K562 (cell line): ENCODE data around the gene POU2F1. TPM values are rescaled to one million over a fixed set of nuclear protein-coding genes. Genes with fewer than 3 reads are reported as not detected.
A peak's percentile ranks its signal among the peaks of the same experiment; 100 is the strongest.

Experiments
- CEBPG ChIP-seq, 3 experiments: fragments of 200-800 bp in 1 of 3; sonication (Bioruptor generic) in 1 of 3; sonication (generic) in 1 of 3; formaldehyde crosslinking in 1 of 3; IDR thresholded peaks in 2 of 3; conservative IDR thresholded peaks in 1 of 3; 2 replicates each; pipeline versions ENCODE4 v1.6.1 to v1.8.0; 2016 to 2022; ENCODE audit warnings: missing compliant biosample characterization in 2 of 3, missing genetic modification characterization in 2 of 3, mild to moderate bottlenecking in 1 of 3, missing genetic modification reagents in 1 of 3
- CREB1 ChIP-seq, 2 experiments: sonication (generic) in 1 of 2; formaldehyde crosslinking in 1 of 2; IDR thresholded peaks; 2 replicates each; pipeline versions ENCODE4 v1.6.1 to v1.8.0; 2012 to 2022; ENCODE audit warnings: inconsistent platforms in 1 of 2, mild to moderate bottlenecking in 1 of 2, missing genetic modification reagents in 1 of 2, moderate library complexity in 1 of 2
- CREM ChIP-seq: IDR thresholded peaks from 2 replicates; pipeline ENCODE4 v1.6.1; 2014; ENCODE audit warnings: antibody characterized with exemption, low read depth
- ELF4 ChIP-seq: fragments of 450-650 bp; formaldehyde crosslinking; IDR thresholded peaks from 2 replicates; pipeline ENCODE4 v1.4.0; 2022; ENCODE audit warnings: missing genetic modification characterization
- EP400 ChIP-seq: fragments of 450-650 bp; IDR thresholded peaks from 2 replicates; pipeline ENCODE4 v1.6.1; 2017; ENCODE audit warnings: antibody characterized with exemption, mild to moderate bottlenecking, moderate library complexity
- HDGF ChIP-seq: fragments of 450-650 bp; IDR thresholded peaks from 2 replicates; pipeline ENCODE4 v1.6.1; 2016
- HSF4 ChIP-seq: fragments of 250-450 bp; sonication (Bioruptor Pico); IDR thresholded peaks from 2 replicates; pipeline ENCODE4 v2.1.2; 2022; ENCODE audit warnings: mild to moderate bottlenecking, moderate library complexity, borderline replicate concordance
- MEF2A ChIP-seq: IDR thresholded peaks from 2 replicates; pipeline ENCODE4 v1.6.1; 2011; ENCODE audit warnings: low read depth, mild to moderate bottlenecking, low read length, moderate library complexity; ENCODE audit not compliant: control insufficient read depth
- MLX ChIP-seq, 2 experiments: fragments of 450-650 bp in 1 of 2; sonication (generic) in 1 of 2; formaldehyde crosslinking; conservative IDR thresholded peaks; 2 replicates each; pipeline versions ENCODE4 v1.4.0 to v1.8.1; 2020 to 2022; ENCODE audit warnings: mild to moderate bottlenecking in 1 of 2, missing genetic modification reagents in 1 of 2
- POLR2AphosphoS2 ChIP-seq: IDR thresholded peaks from 2 replicates; pipeline ENCODE4 v1.6.1; 2012; ENCODE audit warnings: low read length, improper control_type of control experiment
- POLR2H ChIP-seq: IDR thresholded peaks from 2 replicates; pipeline ENCODE4 v1.6.1; 2016; ENCODE audit warnings: missing genetic modification characterization, low read depth, mild to moderate bottlenecking, control low read depth, missing compliant biosample characterization, moderate library complexity
- SREBF1 ChIP-seq: fragments of 150-350 bp; IDR thresholded peaks from 2 replicates; pipeline ENCODE4 v1.6.1; 2014; ENCODE audit warnings: antibody characterized with exemption, low read depth, low read length, borderline replicate concordance
- TSHZ1 ChIP-seq: fragments of 250-450 bp; sonication (Bioruptor Pico); IDR thresholded peaks from 2 replicates; pipeline ENCODE4 v1.4.0; 2020; ENCODE audit warnings: mild to moderate bottlenecking, moderate library complexity
- polyA plus RNA-seq, 8 experiments: library from polyadenylated mRNA; depleted of rRNA in 4 of 8; stranded (reverse) in 5 of 8; unstranded in 3 of 8; fragments of >200 nt; fragmentation: Nextera tagmentation in 2 of 8; fragmentation: Illumina TruSeq in 1 of 8; extraction: Ambion mirVana in 2 of 8; extraction: Trizol in 1 of 8; gene quantifications; 2 replicates each; pipeline versions ENCODE4 v1.2.1 to v1.2.3, GENCODE V29; 2011 to 2014; ENCODE audit warnings: inconsistent platforms in 1 of 8, missing spikeins in 1 of 8
- total RNA-seq, 7 experiments: library from RNA; depleted of rRNA in 6 of 7; stranded (reverse); fragments of >200 nt in 6 of 7; fragmentation: Illumina TruSeq in 2 of 7; extraction: Trizol in 2 of 7; gene quantifications; 2 replicates each; pipeline versions ENCODE4 v1.2.1 to v1.2.3, GENCODE V29; 2011 to 2021; ENCODE audit warnings: low replicate concordance in 1 of 7
- TF ChIP-seq, protein P1 (sequence below): fragments of 150-350 bp; conservative IDR thresholded peaks from 2 replicates; pipeline ENCODE4 v1.6.1; 2014; ENCODE audit warnings: low read length
- TF ChIP-seq, protein P2 (sequence below), 2 experiments: fragments of 250-450 bp in 1 of 2; fragments of 450-650 bp in 1 of 2; sonication (Bioruptor Pico) in 1 of 2; IDR thresholded peaks; 2 replicates each; pipeline versions ENCODE4 v1.6.1 to v1.8.0; 2016 to 2021; ENCODE audit warnings: mild to moderate bottlenecking in 2 of 2, moderate library complexity in 2 of 2, missing compliant biosample characterization in 1 of 2, missing genetic modification characterization in 1 of 2
- TF ChIP-seq, protein P3 (sequence below): IDR thresholded peaks from 3 replicates; pipeline ENCODE4 v1.6.1; 2011; ENCODE audit warnings: borderline replicate concordance, mild to moderate bottlenecking; ENCODE audit not compliant: insufficient read length, insufficient read depth

Gene POU2F1
- total and polyA plus RNA-seq, 9 of the 15 experiments (the other 6 are each of a cell fraction or from before 2014, with no cell fraction given): 2.6 to 22.3 (median 8.8) TPM

DNA sequence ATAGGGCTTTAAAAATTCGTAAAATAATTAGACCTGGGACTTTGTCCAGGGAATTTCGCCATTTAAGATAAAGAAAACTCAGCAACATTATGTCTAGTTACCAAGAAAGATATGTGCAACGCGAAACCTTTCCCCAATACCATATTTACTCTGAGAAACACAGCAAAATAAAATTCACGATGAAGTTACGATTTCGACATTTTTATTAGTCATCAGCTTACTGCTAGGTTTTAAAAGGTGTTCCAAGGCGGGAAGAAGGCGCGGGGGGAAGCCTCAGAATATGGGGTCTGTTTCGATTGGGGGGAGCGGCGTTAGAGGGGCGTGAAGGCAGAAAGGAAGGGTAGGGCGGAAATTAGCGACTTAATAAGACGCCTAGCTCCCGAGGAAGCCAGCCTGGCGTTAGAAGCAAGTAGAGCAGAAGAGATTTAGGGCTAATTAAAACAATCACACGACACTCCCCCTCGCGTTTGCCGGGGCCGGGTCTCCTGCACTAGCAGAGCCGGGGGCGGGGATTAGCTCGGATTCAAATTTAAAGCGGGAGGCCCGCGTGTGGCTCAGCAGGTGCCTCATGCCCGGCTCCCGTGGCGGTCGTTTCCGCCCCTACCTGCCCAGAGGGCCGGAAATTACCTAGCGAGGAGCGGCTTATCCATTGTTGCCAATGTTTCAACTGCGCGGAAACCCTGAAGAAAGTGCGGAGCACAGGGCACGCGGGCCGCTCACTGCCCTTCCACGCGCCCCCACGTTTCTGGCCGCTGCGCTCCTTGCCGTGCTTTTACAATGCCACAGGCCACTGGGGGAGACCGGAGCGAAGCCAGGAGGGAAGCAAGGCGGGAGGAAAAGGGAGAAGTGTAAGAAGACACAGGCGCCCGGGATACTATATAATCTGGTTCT is 795 bp upstream of the POU2F1 start (continued):
- TF ChIP-seq, protein P1, sequence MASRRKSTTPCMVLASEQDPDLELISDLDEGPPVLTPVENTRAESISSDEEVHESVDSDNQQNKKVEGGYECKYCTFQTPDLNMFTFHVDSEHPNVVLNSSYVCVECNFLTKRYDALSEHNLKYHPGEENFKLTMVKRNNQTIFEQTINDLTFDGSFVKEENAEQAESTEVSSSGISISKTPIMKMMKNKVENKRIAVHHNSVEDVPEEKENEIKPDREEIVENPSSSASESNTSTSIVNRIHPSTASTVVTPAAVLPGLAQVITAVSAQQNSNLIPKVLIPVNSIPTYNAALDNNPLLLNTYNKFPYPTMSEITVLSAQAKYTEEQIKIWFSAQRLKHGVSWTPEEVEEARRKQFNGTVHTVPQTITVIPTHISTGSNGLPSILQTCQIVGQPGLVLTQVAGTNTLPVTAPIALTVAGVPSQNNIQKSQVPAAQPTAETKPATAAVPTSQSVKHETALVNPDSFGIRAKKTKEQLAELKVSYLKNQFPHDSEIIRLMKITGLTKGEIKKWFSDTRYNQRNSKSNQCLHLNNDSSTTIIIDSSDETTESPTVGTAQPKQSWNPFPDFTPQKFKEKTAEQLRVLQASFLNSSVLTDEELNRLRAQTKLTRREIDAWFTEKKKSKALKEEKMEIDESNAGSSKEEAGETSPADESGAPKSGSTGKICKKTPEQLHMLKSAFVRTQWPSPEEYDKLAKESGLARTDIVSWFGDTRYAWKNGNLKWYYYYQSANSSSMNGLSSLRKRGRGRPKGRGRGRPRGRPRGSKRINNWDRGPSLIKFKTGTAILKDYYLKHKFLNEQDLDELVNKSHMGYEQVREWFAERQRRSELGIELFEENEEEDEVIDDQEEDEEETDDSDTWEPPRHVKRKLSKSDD: no peak
- no peak for TF ChIP-seq CREM
- TF ChIP-seq, protein P2, sequence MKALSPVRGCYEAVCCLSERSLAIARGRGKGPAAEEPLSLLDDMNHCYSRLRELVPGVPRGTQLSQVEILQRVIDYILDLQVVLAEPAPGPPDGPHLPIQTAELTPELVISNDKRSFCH (CRISPR knock-in tag; IDR thresholded peaks at IDR 0.05): no peak
- TF ChIP-seq, protein P2 (tag; IDR thresholded peaks at IDR 0.05): no peak; the same call in 1 of the 2 replicates
- TF ChIP-seq POLR2AphosphoS2: no peak
- no peak for TF ChIP-seq CREB1 (IDR thresholded peaks at IDR 0.05)
- peak; percentile 66; the same call in 1 of the 2 replicates for TF ChIP-seq CREB1 (CRISPR knock-in tag; IDR thresholded peaks at IDR 0.05)
- peak; percentile 98 for TF ChIP-seq EP400
- no peak for TF ChIP-seq TSHZ1 (CRISPR knock-in tag)
- 0 out of 2 replicates have a peak, but pooled peaks have one; percentile 38 for TF ChIP-seq HDGF
- TF ChIP-seq, protein P3, sequence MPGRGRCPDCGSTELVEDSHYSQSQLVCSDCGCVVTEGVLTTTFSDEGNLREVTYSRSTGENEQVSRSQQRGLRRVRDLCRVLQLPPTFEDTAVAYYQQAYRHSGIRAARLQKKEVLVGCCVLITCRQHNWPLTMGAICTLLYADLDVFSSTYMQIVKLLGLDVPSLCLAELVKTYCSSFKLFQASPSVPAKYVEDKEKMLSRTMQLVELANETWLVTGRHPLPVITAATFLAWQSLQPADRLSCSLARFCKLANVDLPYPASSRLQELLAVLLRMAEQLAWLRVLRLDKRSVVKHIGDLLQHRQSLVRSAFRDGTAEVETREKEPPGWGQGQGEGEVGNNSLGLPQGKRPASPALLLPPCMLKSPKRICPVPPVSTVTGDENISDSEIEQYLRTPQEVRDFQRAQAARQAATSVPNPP: no peak
- 0 out of 2 replicates have a peak, but pooled peaks have one; percentile 62 for TF ChIP-seq ELF4 (CRISPR knock-in tag)
- peak; percentile 91 for TF ChIP-seq POLR2H (tag)
- TF ChIP-seq HSF4 (CRISPR knock-in tag): no peak
- no peak for TF ChIP-seq SREBF1
- no peak for TF ChIP-seq MEF2A
- no peak; the same call in 1 of the 2 replicates for TF ChIP-seq CEBPG (CRISPR knock-in tag; IDR thresholded peaks at IDR 0.05)
- peak; percentile 32 to 36; a peak in 2 of 4 replicates for TF ChIP-seq CEBPG (tag; conservative IDR thresholded peaks at IDR 0.05 in 1 of 2, IDR thresholded peaks at IDR 0.05 in 1 of 2)
- no peak for TF ChIP-seq MLX (CRISPR knock-in tag; conservative IDR thresholded peaks at IDR 0.05)
